Adrenal gland (tissue), 12 donors: ENCODE results near the gene FCHSD2. TPM values are rescaled to one million over a fixed set of nuclear protein-coding genes. Genes with fewer than 3 reads are reported as not detected.

Experiments
- DNase-seq, 7 donors: peaks; one replicate each; pipeline ENCODE4 v3.0.0-alpha.2; 2019 to 2020
- H3K27ac ChIP-seq, 5 donors: fragments of 200-600 bp; sonication (generic) in 4 of 5; 1 replicate in 3 of 5; 2 replicates in 2 of 5; pipeline versions ENCODE4 v1.5.1 to v1.8.0; 2016 to 2020; ENCODE audit warnings: mild to moderate bottlenecking in 1 of 5
- H3K27me3 ChIP-seq: fragments of 200-600 bp; 2 replicates; pipeline ENCODE4 v1.8.0; 2021
- H3K36me3 ChIP-seq, 2 donors: fragments of 200-600 bp; replicated peaks in 1 of 2; 1 replicate in 1 of 2; 2 replicates in 1 of 2; pipeline versions ENCODE4 v1.5.1 to v1.8.0; 2018 to 2022
- H3K4me1 ChIP-seq, 2 donors: fragments of 200-600 bp; replicated peaks in 1 of 2; 1 replicate in 1 of 2; 2 replicates in 1 of 2; pipeline versions ENCODE4 v1.5.1 to v1.8.0; 2018 to 2021
- H3K4me3 ChIP-seq, 4 donors: fragments of 200-600 bp; sonication (generic) in 3 of 4; one replicate each; pipeline ENCODE4 v1.5.1; 2016 to 2018
- H3K9me3 ChIP-seq, 3 donors: fragments of 200-600 bp; sonication (generic) in 1 of 3; replicated peaks in 1 of 3; 1 replicate in 2 of 3; 2 replicates in 1 of 3; pipeline versions ENCODE4 v1.5.1 to v1.8.0; 2016 to 2021
- POLR2A ChIP-seq, 2 donors: fragments of 450-650 bp; IDR thresholded peaks; one replicate each; pipeline ENCODE4 v1.6.1; 2017; ENCODE audit warnings: antibody characterized with exemption in 2 of 2, mild to moderate bottlenecking in 2 of 2, moderate library complexity in 1 of 2
- WGBS, 4 donors: extraction: QIAGEN DNeasy Blood & Tissue Kit in 2 of 4; methylation state at CpG; one replicate each; pipeline versions ENCODE4 v1.1.5 to v1.1.7; 2013 to 2017; 5-methylcytosine and 5-hydroxymethylcytosine counted together
- intact Hi-C, 2 donors: fragments of 100-400 bp; cut with DNase I; formaldehyde crosslinking; loops; one replicate each; pipeline versions ENCODE4 v1.14.1 to v1.15.0; 2022 to 2023
- polyA plus RNA-seq, 3 donors: library from polyadenylated mRNA; stranded (reverse); fragments of 200-250 nt in 2 of 3; fragments of 350-450 nt in 1 of 3; fragmentation: Illumina TruSeq in 1 of 3; extraction: RNeasy Lipid Tissue Mini Kit (QIAGEN cat#74804) in 1 of 3; gene quantifications; one replicate each; pipeline ENCODE4 v1.2.3, GENCODE V29; 2013 to 2014
- total RNA-seq, 9 donors: library from RNA; depleted of rRNA in 4 of 9; stranded (reverse); fragments of >200 nt in 4 of 9; fragments of 120-200 nt in 1 of 9; fragmentation: NEBNext Ultra II Directional in 1 of 9; extraction: Animal tissue kit (Norgen Biotek cat#: 25700) in 1 of 9; gene quantifications; one replicate each; pipeline versions ENCODE4 v1.1.0 to v1.2.4, GENCODE V29; 2013 to 2023
- TF ChIP-seq, protein P1 (sequence below), 6 experiments: fragments of 450-650 bp in 4 of 6; fragments of 200-600 bp in 2 of 6; sonication (generic) in 1 of 6; IDR thresholded peaks; 1 replicate in 5 of 6; 2 replicates in 1 of 6; pipeline versions ENCODE4 v1.5.1 to v1.8.0; 2016 to 2021; ENCODE audit warnings: antibody characterized with exemption in 6 of 6, mild to moderate bottlenecking in 2 of 6, moderate library complexity in 1 of 6
- donor health status: healthy with polysubstance abuse.
- donor health status: Bipolar disorder and iron deficiency.
- donor health status: DM: yes; HTN: yes; CAD: no.
- donor health status: DM: no; HTN: no; CAD: no.
- donor health status: DM: no; HTN: no; CAD: no.
- donor health status: DM: yes; HTN: yes; CAD: no.

The FCHSD2 gene
- total and polyA plus RNA-seq, 12 donors = 14.6 to 67.2 (median 32.7) TPM

DNA sequence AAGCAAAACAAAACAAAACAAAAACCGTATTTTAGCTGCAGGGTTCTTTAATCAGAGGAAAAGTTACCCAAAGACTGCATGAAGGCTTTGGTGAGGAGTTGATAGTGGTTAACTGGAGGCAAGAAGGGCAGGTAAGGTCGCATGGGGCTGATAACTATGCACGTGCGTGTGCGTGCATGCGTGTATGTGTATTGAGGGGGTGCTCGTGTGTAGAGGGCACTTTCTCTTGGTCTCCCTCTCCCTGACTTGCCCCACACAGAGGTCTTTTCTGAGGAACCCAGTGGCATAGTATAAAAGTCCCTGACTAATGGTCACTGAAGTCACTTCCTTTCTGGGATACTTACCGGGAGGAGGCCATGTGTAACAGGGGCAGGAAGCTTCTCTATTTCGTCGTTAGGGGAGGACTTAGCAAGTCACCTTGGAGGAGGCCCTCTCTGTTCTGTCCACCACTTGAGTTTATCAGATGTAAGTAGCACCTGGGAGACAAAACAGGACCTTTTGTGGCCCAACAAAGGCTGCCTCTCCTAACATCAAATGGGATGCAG, 20.1 kb upstream of the FCHSD2 start:
- TF ChIP-seq, protein P1, sequence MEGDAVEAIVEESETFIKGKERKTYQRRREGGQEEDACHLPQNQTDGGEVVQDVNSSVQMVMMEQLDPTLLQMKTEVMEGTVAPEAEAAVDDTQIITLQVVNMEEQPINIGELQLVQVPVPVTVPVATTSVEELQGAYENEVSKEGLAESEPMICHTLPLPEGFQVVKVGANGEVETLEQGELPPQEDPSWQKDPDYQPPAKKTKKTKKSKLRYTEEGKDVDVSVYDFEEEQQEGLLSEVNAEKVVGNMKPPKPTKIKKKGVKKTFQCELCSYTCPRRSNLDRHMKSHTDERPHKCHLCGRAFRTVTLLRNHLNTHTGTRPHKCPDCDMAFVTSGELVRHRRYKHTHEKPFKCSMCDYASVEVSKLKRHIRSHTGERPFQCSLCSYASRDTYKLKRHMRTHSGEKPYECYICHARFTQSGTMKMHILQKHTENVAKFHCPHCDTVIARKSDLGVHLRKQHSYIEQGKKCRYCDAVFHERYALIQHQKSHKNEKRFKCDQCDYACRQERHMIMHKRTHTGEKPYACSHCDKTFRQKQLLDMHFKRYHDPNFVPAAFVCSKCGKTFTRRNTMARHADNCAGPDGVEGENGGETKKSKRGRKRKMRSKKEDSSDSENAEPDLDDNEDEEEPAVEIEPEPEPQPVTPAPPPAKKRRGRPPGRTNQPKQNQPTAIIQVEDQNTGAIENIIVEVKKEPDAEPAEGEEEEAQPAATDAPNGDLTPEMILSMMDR (IDR thresholded peaks at IDR 0.05) = no peak
- no peak for TF ChIP-seq POLR2A (IDR thresholded peaks at IDR 0.05)
- intact Hi-C loops = no loop called here
- no peak for DNase-seq

DNA sequence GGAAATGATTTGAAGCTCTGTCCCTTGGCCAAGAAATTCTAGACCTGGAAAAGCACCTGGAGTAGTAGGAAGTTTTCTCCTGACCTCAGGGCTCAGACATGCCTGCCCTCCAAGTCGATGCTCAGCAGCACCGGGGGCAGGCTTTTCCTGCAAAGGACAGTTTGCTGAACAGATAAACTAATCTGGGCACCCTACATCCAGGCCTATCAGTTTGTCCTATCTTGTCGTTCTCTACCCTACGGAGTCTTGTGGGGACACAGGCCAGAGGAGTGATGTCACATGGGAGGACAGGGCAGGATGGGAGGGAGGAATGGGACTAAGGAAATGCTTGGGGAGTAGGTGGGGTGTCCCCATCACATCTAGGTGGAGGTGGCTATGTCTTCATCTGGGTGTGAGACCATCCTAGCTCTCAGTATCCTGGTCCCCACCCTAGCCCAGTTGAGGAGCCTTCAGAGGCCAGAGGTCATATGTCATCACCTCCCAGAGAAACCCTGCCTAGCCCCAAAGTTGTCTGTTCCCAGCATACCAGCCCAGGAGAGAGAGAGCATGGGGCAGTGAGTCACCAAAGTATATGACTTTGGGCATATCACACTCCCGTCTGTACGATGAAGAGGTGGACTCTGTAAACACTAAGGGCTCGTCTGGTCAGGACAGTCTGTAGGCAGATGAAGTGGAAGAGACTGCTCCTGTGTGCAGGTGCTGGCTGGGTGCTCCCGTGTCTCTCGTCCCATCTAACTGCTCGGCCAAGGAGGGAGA, 18.1 kb upstream of the FCHSD2 start:
- DNase-seq = peak in 1 of 7 donors; percentile 10
- H3K27me3 ChIP-seq = no peaks in the 10 kb centered on the region
- no peaks in the 10 kb centered on the region for H3K9me3 ChIP-seq
- intact Hi-C loops = no loop called here
- no peak overlapping the region for H3K4me3 ChIP-seq
- WGBS, 4 donors = 86 to 93% (median 89%) methylated on average over 9 to 10 of the region's 10 CpGs
- H3K4me1 ChIP-seq = peaks cover 6 to 28% of the 10 kb centered on the region in 2 donors
- H3K36me3 ChIP-seq = no peaks in the 10 kb centered on the region
- no peak for TF ChIP-seq POLR2A (IDR thresholded peaks at IDR 0.05)
- TF ChIP-seq, protein P1 (IDR thresholded peaks at IDR 0.05) = no peak
- H3K27ac ChIP-seq = no peak overlapping the region

More for the DNA sequence above, 20.1 kb upstream of the FCHSD2 start:
- 82 to 85% (median 85%) methylated on average over 10 of the region's 10 CpGs for WGBS, 4 donors
- no peaks in the 10 kb centered on the region for H3K27me3 ChIP-seq
- no peaks in the 10 kb centered on the region for H3K36me3 ChIP-seq
- H3K27ac ChIP-seq = no peak overlapping the region
- no peaks in the 10 kb centered on the region for H3K9me3 ChIP-seq
- peaks cover 6 to 25% of the 10 kb centered on the region in 2 donors for H3K4me1 ChIP-seq
- H3K4me3 ChIP-seq = no peak overlapping the region

GRCh38 chr11:73159297-73159696, 17.2 kb upstream of the FCHSD2 start:
- no peak for DNase-seq
- intact Hi-C loops = no loop called here
- TF ChIP-seq POLR2A (IDR thresholded peaks at IDR 0.05) = no peak
- TF ChIP-seq, protein P1 (IDR thresholded peaks at IDR 0.05) = no peak
- Histone ChIP-seq H3K27ac (peak overlapping the region in 2 of 5 donors; percentile 59 to 66), H3K4me3 (no peak overlapping the region), H3K4me1 (peaks cover 6 to 28% of the 10 kb centered on the region in 2 donors), H3K36me3 (no peaks in the 10 kb centered on the region), H3K9me3 (no peaks in the 10 kb centered on the region), H3K27me3 (no peaks in the 10 kb centered on the region)
- WGBS, 4 donors = 92 to 100% (median 99%) methylated on average over 2 to 3 of the region's 3 CpGs

DNA sequence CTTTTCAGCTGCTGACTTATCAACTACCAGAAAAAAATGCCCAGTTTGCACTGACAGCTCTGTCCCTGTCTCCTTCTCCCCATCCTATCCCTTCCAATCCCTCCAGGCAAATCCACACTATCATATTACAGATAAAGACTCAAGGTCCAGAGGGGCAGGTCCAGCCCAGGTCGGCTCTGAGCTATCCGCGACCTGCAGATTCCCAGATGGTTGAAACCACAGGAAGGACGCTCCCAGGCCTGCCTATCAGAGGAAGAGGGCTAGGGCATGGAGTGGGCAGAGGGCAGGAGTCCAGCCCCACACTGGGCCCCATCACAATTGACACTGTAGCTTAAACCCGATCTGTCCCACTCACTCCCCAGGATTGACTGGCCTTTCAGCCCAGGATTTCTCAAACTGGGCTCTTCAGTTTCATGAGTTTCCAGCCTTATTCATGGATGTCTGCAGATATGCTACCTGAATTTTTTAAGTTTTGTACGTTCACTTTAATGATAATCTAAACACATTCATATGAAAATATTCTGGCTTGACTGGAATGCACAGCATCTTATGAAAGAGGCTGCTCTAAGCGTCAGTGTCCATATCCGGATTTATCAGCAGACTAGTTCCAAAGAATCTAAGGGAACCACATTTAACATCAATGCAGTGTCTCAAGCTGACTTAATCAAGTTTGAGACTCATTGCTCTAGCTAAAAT, 16.4 kb upstream of the FCHSD2 start:
- H3K27me3 ChIP-seq = no peaks in the 10 kb centered on the region
- DNase-seq = no peak
- peaks cover 6 to 22% of the 10 kb centered on the region in 2 donors for H3K4me1 ChIP-seq
- WGBS, 4 donors = 55 to 69% (median 64%) methylated on average over 8 of the region's 8 CpGs
- no peaks in the 10 kb centered on the region for H3K9me3 ChIP-seq
- no peak overlapping the region for H3K4me3 ChIP-seq
- intact Hi-C loops = no loop called here
- TF ChIP-seq, protein P1 (IDR thresholded peaks at IDR 0.05) = no peak
- TF ChIP-seq POLR2A (IDR thresholded peaks at IDR 0.05) = no peak
- no peaks in the 10 kb centered on the region for H3K36me3 ChIP-seq
- peak overlapping the region in 2 of 5 donors; percentile 59 to 74 for H3K27ac ChIP-seq
